ENCODE results near the gene CIDEC.

DNA sequence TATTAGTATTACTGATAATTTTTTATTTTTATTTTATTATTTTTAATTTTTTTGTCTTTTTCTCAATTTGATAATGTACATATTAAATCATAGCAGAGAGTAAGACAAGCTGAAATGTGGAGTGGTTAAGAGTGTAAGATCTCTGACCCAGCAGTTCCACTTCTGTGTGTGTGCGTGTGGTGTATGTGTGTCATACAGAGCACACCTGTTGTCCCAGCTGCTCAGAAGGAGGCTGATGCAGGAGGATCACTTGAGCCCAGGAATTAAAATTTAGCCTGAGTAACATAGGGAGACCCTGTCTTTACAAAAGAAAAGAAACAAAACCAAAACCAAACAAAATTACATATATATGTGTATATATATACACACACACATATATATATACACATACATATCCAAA lies 1.4 kb upstream of the CIDEC start:
- TF ChIP-seq, protein P1, sequence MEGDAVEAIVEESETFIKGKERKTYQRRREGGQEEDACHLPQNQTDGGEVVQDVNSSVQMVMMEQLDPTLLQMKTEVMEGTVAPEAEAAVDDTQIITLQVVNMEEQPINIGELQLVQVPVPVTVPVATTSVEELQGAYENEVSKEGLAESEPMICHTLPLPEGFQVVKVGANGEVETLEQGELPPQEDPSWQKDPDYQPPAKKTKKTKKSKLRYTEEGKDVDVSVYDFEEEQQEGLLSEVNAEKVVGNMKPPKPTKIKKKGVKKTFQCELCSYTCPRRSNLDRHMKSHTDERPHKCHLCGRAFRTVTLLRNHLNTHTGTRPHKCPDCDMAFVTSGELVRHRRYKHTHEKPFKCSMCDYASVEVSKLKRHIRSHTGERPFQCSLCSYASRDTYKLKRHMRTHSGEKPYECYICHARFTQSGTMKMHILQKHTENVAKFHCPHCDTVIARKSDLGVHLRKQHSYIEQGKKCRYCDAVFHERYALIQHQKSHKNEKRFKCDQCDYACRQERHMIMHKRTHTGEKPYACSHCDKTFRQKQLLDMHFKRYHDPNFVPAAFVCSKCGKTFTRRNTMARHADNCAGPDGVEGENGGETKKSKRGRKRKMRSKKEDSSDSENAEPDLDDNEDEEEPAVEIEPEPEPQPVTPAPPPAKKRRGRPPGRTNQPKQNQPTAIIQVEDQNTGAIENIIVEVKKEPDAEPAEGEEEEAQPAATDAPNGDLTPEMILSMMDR (IDR thresholded peaks at IDR 0.05), result no peak
- no peak for TF ChIP-seq POLR2A (IDR thresholded peaks at IDR 0.05)
